Putamen (tissue), 1 donor: ENCODE measurements around the gene AGPAT1.

ENCODE experiments used
- DNase-seq: peaks from one replicate; pipeline ENCODE4 v3.0.0-alpha.2; 2016; ENCODE audit warnings: low spot score

The AGPAT1 gene

DNA sequence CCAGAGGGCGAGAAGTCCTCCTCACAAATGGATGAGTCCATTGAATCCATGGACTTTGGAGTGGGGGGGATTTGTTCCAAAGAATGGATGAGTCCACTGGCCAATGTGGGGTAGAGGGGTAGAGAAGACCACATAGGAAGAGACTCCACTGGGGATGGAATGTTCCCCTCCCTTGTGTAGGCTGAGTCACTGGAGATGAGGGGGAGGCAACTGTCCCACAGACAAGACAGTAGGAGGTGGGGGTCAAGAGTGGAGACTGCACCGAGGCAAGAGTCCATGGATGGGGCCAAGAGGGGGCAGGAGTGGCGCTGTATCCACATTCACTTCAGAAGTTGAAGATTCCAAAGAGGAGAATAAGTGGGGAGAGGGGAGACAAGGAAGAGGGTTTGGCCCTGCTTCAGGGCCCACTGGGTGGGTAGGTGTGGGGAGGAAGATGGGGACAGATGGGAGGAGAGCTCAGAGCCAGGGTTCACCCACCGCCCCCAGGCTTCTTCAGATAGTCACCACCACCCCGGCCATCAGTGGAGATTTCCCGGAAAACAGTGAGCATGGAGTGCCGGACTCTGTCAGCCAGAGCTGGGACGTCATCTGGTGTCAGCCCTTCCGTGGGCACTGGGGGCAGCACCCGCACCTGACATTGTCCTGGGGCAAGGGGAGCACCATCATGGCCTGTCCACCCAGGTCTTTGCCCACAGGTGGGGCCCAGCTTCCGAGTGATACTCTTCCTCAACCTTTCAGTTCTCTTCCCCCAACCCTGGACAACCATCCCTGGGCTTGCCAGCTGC is 6.9 kb downstream of the AGPAT1 start:
- DNase-seq = no peak

- no peak for DNase-seq
Measured at GRCh38 chr6:32168350-32168749, 7.5 kb downstream of the AGPAT1 start.

DNA sequence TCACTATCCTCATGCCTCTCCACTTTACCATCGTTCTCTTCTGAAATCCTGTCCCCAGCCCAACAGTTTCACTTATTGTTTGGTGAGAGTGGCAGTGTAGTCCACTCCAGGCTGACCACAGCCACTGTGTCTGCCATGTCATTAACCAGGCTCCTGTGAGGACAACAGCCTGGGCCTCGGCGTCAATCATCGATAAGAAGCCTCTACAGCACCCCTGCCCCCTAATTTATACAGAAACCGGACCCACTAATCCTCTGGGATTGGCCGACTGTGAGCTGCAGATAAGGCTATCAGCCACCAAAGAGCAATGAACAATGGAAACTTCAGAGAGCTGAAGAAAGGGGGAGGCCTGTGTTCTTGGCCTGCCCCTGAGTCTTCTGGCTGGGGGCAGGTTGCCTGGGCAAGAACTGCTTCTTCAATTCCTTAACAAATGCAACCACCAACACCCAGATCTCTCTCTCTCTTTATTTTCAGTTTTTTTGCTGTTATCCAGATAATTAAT is 8.1 kb downstream of the AGPAT1 start:
- DNase-seq = no peak

GRCh38 chr6:32167154-32167760 is 8.6 kb downstream of the AGPAT1 start:
- no peak for DNase-seq

DNA sequence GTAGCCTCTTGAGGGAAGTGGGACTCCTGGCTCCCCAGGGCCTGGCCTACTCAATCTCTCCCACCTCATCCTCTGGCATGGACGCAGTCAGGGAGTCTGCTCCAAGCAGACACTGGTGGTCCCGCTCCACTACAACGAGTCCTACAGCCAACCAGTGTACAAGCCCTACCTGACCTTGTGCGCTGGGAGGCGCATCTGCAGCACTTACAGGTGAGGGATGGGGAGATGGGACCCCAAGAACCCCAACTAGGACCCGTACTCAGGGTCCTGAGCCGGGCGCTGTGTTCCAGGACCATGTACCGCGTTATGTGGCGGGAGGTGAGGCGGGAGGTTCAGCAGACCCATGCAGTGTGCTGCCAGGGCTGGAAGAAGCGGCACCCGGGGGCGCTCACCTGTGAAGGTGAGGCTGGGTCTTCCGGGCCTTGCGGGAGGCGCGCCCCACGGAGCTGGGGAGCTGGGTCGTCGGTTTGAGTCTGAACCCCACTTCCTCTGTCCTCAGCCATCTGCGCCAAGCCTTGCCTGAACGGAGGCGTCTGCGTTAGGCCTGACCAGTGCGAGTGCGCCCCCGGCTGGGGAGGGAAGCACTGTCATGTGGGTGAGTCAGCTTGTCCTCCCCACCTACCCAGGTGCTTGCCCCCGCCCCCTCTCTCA is 9.3 kb downstream of the AGPAT1 start:
- DNase-seq = no peak

DNA sequence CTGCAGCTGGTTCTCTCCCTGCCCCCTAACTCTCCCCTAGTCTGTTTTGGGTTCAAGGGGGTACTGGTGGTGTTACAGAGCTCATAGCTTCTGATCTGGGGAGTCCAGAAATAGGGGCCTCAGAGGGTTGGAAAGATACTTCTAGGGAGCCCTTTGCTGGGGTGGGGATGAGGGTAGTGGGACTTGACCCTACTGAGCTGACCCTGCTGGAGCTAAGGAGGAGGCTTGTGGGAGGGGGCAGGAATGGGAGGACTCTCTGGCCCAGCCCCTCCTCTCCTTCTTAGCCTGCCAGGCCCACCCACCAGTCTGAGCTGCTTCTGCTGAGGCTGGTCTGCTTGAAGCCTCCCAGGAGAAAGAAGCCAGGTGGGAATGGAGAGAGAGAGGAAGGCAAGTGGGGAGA is 11.6 kb downstream of the AGPAT1 start, which contains the start of gene EGFL8:
Gene EGFL8 (plus strand): TSS at position 301 of the 400 bp plus-strand sequence. CDS start 1,571 bp downstream, outside the sequence.
- DNase-seq = no peak

DNA sequence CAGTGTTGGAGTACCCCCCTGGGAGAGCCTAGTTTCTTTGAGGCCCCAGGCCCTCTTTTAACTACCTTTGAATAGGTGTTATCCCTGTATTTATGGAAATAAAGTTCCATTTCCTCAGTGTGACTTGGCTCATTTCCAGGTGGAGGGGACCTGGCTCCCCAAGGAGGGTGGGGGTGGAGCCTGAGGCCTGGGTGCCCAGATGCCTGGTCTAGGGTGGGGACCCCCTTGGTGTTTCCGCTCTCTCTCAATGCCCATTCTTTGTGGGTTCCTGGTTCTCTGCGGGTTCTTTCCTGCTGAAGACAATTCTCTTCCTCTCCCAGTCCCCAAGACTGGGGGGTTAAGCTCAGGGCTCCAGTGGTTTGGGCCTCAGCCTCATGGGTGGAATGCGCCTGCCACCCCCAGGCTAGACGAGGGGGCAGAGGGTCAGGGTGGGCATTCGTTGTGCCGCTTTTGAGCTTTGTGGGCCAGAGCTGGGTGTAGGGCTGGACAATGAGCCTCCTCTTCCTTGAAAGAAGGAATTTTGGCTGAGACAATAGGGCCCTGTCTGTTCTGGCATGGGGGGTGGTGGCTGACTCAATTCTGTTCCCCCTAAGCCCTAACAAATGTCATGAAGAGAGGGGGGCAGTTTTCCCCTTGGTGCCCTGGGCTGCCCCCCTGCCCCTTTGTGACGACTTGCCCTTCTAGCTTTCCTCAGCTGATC is 12.2 kb downstream of the AGPAT1 start:
- peak; percentile 70 for DNase-seq

GRCh38 chr6:32158052-32158451 is 17.8 kb downstream of the AGPAT1 start:
- DNase-seq = no peak

GRCh38 chr6:32156891-32157290 is 19.0 kb downstream of the AGPAT1 start:
- no peak for DNase-seq

DNA sequence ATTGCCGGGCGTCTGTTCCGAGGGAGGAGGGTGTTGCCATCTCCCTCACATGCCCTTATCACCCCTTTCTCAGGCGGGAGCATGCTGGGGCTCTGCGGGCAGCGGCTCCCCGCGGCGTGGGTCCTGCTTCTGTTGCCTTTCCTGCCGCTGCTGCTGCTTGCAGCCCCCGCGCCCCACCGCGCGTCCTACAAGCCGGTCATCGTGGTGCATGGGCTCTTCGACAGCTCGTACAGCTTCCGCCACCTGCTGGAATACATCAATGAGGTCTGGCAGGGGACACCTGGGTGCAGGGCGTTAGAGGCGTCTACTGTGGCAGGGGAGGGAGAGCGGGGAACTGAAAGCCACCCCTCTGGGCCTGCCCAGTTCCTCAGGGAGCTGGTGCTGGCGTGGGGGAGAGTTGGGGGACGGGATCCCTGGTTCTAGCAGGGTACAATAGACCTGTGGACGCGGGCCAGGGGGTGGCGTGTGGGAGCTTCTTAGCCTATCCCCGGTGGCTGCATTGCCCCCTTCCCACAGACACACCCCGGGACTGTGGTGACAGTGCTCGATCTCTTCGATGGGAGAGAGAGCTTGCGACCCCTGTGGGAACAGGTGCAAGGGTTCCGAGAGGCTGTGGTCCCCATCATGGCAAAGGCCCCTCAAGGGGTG is 21.2 kb downstream of the AGPAT1 start:
- DNase-seq = peak; percentile 53

DNA sequence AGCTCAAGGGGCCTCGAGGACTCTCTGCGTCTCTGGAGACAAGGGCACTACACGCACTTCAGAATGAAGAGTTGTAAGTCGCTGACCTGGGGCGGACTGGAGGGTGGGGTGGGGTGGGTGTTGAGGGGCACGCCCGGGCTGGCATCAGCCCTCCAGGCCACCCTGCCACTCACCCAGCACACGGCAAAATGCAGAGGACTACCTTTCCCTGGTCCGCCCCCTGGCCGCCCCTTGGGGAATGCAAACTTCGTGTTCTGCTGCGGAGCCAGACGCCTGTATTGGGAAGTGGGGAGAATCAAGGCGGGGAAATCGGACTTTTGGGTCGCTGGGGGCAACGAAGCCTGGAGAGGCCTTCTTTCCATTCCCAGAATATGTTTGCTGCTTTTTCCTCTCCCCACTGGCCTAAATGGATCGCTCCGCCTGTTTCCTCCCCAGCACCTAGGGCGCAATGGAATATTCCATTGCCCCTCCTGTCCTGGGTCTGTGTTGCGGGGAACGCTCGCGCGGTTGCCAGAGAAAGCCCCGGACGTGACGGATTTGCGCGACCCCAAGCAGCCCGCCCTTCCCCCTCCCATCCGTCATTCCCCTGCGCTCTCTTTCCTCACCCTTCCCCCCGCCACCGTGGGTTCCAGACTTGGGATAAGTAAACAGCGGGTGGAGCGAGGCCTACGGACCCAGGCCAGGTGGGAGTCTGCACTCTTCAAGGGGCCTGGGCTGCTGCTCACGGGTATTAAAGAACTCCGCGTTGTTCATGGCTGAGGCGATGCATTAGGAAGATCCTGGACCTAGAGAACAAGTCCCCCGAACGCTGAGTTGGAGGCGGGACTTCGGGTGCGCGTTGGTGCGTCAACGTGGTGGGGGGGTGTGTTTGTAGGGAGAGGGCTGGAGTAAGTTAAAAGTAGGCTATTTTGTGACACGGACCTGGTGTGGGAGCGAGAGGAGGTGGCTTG is 22.0 kb downstream of the AGPAT1 start, which contains the start of gene PPT2:
Gene PPT2 (plus strand): TSS at position 578 of the 950 bp plus-strand sequence. CDS start 454 bp downstream, outside the sequence.
- peak; percentile 94 for DNase-seq

DNA sequence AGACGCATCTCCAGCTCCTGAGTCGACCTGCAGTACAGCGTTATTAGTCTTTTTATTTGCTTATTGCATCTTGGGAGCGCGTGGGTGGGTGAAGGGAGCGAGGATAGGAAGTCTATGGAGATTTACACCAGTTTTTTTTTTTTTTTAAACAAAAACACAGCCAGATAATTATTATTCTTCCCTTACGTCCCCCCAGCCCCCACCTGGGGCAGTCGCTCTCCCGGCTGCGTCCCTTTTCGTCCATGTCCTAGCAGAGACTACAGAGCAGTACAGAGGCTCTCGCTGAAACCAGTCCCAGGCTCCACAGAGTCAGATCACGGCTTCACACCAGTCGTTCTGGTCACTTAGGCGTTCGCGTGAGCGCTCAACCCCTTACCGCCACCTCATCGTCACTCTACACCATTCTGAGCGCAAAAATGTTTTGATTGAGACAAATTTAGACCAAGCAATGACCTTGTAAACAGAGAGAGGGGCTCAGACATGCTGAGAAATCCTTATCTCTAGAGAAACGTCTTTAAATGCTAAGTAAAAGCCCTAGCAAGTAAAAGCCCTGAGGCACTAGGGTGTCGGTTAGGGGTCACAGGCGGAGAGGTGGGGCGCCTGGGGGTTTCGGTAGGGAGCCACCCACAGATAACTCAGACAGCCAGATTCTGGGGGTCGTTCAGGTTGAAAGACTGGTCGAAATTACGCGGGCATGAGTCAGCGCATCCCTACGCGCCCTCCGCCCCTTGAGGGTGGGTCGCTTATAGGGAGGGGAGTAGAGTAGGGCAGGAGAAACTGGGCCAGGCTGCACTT is 22.9 kb downstream of the AGPAT1 start:
- no peak for DNase-seq

DNA sequence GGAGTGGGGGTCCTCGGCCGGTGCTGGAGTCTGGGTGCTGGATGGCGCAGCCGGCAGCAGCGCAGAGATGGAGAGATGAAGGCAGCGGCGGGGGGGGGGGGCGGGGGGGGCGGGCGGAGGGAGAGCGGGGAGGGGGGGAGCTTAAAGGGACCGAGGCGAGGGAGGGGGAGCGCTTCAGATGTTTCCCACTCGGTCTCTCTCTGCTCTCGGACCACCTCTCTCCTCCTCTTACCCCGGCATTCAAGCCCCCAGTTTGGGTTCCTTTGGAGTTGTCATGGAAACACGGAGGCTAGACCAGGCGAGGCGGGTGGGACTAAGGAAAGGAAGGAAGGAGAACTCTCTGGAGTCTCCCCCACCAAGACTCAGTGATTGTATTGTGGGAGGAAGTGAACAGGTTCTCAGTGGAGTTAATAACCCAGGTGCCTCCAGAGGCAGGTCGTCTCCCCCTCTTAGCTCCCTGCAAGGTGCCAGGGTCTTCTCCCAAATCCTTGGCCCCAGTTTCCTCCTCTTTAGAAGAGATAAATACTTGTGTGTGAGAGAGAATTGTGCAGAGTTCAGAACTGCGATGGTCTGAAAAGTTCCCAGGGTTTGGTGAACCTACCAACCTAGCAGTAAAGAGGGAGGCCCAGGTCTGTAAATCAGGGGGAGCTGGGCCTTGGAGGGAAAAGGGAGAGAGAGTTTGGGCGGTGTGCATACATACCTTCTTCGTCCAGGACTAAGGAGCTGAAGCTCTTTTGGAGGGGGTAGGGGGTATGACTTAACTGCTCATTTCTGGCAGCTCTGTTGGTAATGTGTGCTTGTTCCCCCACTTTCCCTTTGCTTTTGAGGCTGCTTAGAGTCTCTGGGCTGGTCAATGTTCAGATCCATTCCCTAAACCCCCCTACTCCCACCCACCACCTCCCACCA is 23.8 kb downstream of the AGPAT1 start, which contains the start of gene PRRT1:
Gene PRRT1 (minus strand): TSS at position 77 of the 906 bp plus-strand sequence. CDS start 112 bp downstream, outside the sequence.
- peak; percentile 52 for DNase-seq

- DNase-seq = no peak
Measured at GRCh38 chr6:32151181-32151862, 24.6 kb downstream of the AGPAT1 start.

GRCh38 chr6:32149932-32150870 is 25.7 kb downstream of the AGPAT1 start:
- DNase-seq = no peak

GRCh38 chr6:32149092-32149755 is 26.7 kb downstream of the AGPAT1 start:
- DNase-seq = no peak
